GM21786 (cell line): ENCODE results near the gene PRKCD.

Experiments
- ATAC-seq: cut with Tn5 transposase; IDR thresholded peaks from one replicate; pipeline ENCODE4 v1.9.1; 2021; ENCODE audit not compliant: unreplicated experiment

PRKCD gene

GRCh38 chr3:53169832-53170324 lies 8.9 kb downstream of the PRKCD start:
- no peak for ATAC-seq

GRCh38 chr3:53170325-53171063 lies 9.5 kb downstream of the PRKCD start:
- peak; percentile 37 for ATAC-seq

GRCh38 chr3:53171064-53171418 lies 10.0 kb downstream of the PRKCD start:
- ATAC-seq: no peak

GRCh38 chr3:53171827-53172505 lies 11.0 kb downstream of the PRKCD start:
- no peak for ATAC-seq

GRCh38 chr3:53173107-53173506 lies 12.1 kb downstream of the PRKCD start:
- ATAC-seq: no peak

GRCh38 chr3:53174346-53175250 lies 13.6 kb downstream of the PRKCD start:
- peak; percentile 41 for ATAC-seq

GRCh38 chr3:53175613-53176540 lies 14.9 kb downstream of the PRKCD start:
- no peak for ATAC-seq

GRCh38 chr3:53178246-53178645 lies 17.2 kb downstream of the PRKCD start:
- no peak for ATAC-seq

- ATAC-seq: no peak
These were observed 18.6 kb downstream of the PRKCD start for GRCh38 chr3:53179580-53179979.

- ATAC-seq: peak; percentile 93
These were observed 19.5 kb downstream of the PRKCD start for GRCh38 chr3:53180305-53181023.

- ATAC-seq: peak; percentile 16
These were observed 20.0 kb downstream of the PRKCD start for GRCh38 chr3:53181024-53181371.

- ATAC-seq: no peak
These were observed 20.5 kb downstream of the PRKCD start for GRCh38 chr3:53181528-53181927.

GRCh38 chr3:53182764-53183355 lies 21.9 kb downstream of the PRKCD start:
- ATAC-seq: no peak

- no peak for ATAC-seq
These were observed 22.5 kb downstream of the PRKCD start for GRCh38 chr3:53183514-53183913.

GRCh38 chr3:53184701-53185100 lies 23.7 kb downstream of the PRKCD start:
- ATAC-seq: no peak

GRCh38 chr3:53185761-53186465 lies 24.9 kb downstream of the PRKCD start:
- no peak for ATAC-seq

- ATAC-seq: no peak
These were observed 25.7 kb downstream of the PRKCD start for GRCh38 chr3:53186726-53187125.

- ATAC-seq: no peak
These were observed 26.4 kb downstream of the PRKCD start for GRCh38 chr3:53187430-53187829.

GRCh38 chr3:53188136-53188685 lies 27.2 kb downstream of the PRKCD start:
- ATAC-seq: no peak
